H1 (cell line): ENCODE data around the gene GBP4.
"Not testable (repeated sequence)": the region's sequence is repeated elsewhere in the genome, so short reads cannot be mapped to it uniquely, and the experiment has no call there.

Experiments used
- BCL11A ChIP-seq, 2 experiments: IDR thresholded peaks; one replicate each; pipeline ENCODE4 v1.6.1; 2011; ENCODE audit warnings: low read depth in 2 of 2, low read length in 2 of 2, mild to moderate bottlenecking in 2 of 2
- EP300 ChIP-seq, 2 experiments: IDR thresholded peaks; 1 replicate in 1 of 2; 2 replicates in 1 of 2; pipeline ENCODE4 v1.6.1; 2011 to 2012; ENCODE audit warnings: low read depth in 2 of 2, low read length in 2 of 2, mild to moderate bottlenecking in 2 of 2, borderline replicate concordance in 1 of 2, inconsistent platforms in 1 of 2, moderate library complexity in 1 of 2
- EZH2 ChIP-seq: fragments of 200-600 bp; sonication (generic); IDR thresholded peaks from 2 replicates; pipeline ENCODE4 v1.7.1; 2012; ENCODE audit warnings: low read depth, mild to moderate bottlenecking, moderate library complexity, low read length, inconsistent platforms; ENCODE audit not compliant: severe bottlenecking
- GABPA ChIP-seq: IDR thresholded peaks from 2 replicates; pipeline ENCODE4 v1.6.1; 2011; ENCODE audit warnings: mild to moderate bottlenecking, low read length, moderate library complexity, borderline replicate concordance; ENCODE audit not compliant: insufficient read depth
- POLR2A ChIP-seq, 2 experiments: IDR thresholded peaks; 1 replicate in 1 of 2; 2 replicates in 1 of 2; pipeline ENCODE4 v1.6.1; 2011; ENCODE audit warnings: low read depth in 2 of 2, low read length in 2 of 2, mild to moderate bottlenecking in 2 of 2; ENCODE audit errors: control extremely low read depth in 1 of 2
- POLR2AphosphoS5 ChIP-seq: IDR thresholded peaks from 2 replicates; pipeline ENCODE4 v1.6.1; 2011; ENCODE audit warnings: low read depth, low read length
- RNF2 ChIP-seq: fragments of 200-900, 300-1000 bp; sonication (generic); IDR thresholded peaks from 2 replicates; pipeline ENCODE4 v1.7.1; 2016; ENCODE audit warnings: borderline replicate concordance, low read depth, mild to moderate bottlenecking, antibody characterized with exemption, low read length; ENCODE audit not compliant: poor library complexity, severe bottlenecking; ENCODE audit errors: missing control alignments
- SIN3A ChIP-seq, 2 experiments: IDR thresholded peaks in 1 of 2; conservative IDR thresholded peaks in 1 of 2; 2 replicates each; pipeline ENCODE4 v1.6.1; 2011 to 2012; ENCODE audit warnings: low read length in 2 of 2, improper control_type of control experiment in 1 of 2, low read depth in 1 of 2, mild to moderate bottlenecking in 1 of 2
- SRF ChIP-seq: IDR thresholded peaks from 2 replicates; pipeline ENCODE4 v1.6.1; 2011; ENCODE audit warnings: mild to moderate bottlenecking, low read depth, low read length, moderate library complexity
- TBP ChIP-seq: IDR thresholded peaks from 2 replicates; pipeline ENCODE4 v1.6.1; 2011; ENCODE audit warnings: low read depth, low read length, improper control_type of control experiment
- ZNF274 ChIP-seq: IDR thresholded peaks from 2 replicates; pipeline ENCODE4 v1.7.0; 2012; ENCODE audit warnings: low read length, borderline replicate concordance; ENCODE audit errors: extremely low read depth
- TF ChIP-seq, protein P1 (sequence below): IDR thresholded peaks from 2 replicates; pipeline ENCODE4 v1.6.1; 2012; ENCODE audit warnings: inconsistent platforms
- TF ChIP-seq, protein P2 (sequence below), 3 experiments: IDR thresholded peaks; 1 replicate in 2 of 3; 2 replicates in 1 of 3; pipeline versions ENCODE4 v1.5.1 to v1.6.1; 2011; ENCODE audit warnings: low read length in 3 of 3, mild to moderate bottlenecking in 3 of 3, inconsistent platforms in 2 of 3, low read depth in 1 of 3, moderate library complexity in 1 of 3; ENCODE audit not compliant: insufficient read depth in 1 of 3; ENCODE audit errors: control extremely low read depth in 1 of 3

- not testable (repeated sequence) for TF ChIP-seq EZH2; POLR2A (IDR thresholded peaks at IDR 0.05; ENCODE audit: control extremely low read depth in 1 of 2, low read depth in 2 of 2, low read length in 2 of 2); GABPA; SIN3A (conservative IDR thresholded peaks at IDR 0.05 in 1 of 2, IDR thresholded peaks at IDR 0.05 in 1 of 2; ENCODE audit: low read depth in 1 of 2, low read length in 2 of 2); EP300 (IDR thresholded peaks at IDR 0.05; ENCODE audit: borderline replicate concordance in 1 of 2, low read depth in 2 of 2, low read length in 2 of 2); ZNF274; SRF; BCL11A (IDR thresholded peaks at IDR 0.05; ENCODE audit: low read depth in 2 of 2, low read length in 2 of 2); POLR2AphosphoS5; TBP; RNF2
- TF ChIP-seq, protein P1, sequence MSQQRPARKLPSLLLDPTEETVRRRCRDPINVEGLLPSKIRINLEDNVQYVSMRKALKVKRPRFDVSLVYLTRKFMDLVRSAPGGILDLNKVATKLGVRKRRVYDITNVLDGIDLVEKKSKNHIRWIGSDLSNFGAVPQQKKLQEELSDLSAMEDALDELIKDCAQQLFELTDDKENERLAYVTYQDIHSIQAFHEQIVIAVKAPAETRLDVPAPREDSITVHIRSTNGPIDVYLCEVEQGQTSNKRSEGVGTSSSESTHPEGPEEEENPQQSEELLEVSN = not testable (repeated sequence)
- TF ChIP-seq, protein P2, sequence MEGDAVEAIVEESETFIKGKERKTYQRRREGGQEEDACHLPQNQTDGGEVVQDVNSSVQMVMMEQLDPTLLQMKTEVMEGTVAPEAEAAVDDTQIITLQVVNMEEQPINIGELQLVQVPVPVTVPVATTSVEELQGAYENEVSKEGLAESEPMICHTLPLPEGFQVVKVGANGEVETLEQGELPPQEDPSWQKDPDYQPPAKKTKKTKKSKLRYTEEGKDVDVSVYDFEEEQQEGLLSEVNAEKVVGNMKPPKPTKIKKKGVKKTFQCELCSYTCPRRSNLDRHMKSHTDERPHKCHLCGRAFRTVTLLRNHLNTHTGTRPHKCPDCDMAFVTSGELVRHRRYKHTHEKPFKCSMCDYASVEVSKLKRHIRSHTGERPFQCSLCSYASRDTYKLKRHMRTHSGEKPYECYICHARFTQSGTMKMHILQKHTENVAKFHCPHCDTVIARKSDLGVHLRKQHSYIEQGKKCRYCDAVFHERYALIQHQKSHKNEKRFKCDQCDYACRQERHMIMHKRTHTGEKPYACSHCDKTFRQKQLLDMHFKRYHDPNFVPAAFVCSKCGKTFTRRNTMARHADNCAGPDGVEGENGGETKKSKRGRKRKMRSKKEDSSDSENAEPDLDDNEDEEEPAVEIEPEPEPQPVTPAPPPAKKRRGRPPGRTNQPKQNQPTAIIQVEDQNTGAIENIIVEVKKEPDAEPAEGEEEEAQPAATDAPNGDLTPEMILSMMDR (IDR thresholded peaks at IDR 0.05; ENCODE audit: control extremely low read depth in 1 of 3, insufficient read depth in 1 of 3, low read depth in 1 of 3, low read length in 3 of 3) = not testable (repeated sequence)
These were observed 21.1 kb upstream of the GBP4 start for GRCh38 chr1:89219851-89220250.
